Neural crest cell (in vitro differentiated cells): ENCODE data around the gene EPN2. TPM values are rescaled to one million over a fixed set of nuclear protein-coding genes. Genes with fewer than 3 reads are reported as not detected.

Source experiments
- DNase-seq: peaks from one replicate; pipeline ENCODE4 v3.0.0; 2021; ENCODE audit warnings: low read depth, mixed read lengths, low spot score
- H3K27ac Mint-ChIP-seq: one replicate; pipeline ENCODE4 v1.8.0; 2021; ENCODE audit warnings: mild to moderate bottlenecking, mixed read lengths; ENCODE audit not compliant: unreplicated experiment
- H3K27me3 Mint-ChIP-seq: 2 replicates; pipeline ENCODE4 v1.8.0; 2021; ENCODE audit warnings: low read depth, mild to moderate bottlenecking, mixed read lengths
- H3K36me3 Mint-ChIP-seq: 2 replicates; pipeline ENCODE4 v1.8.0; 2021; ENCODE audit warnings: low read depth, mild to moderate bottlenecking, mixed read lengths
- H3K4me1 Mint-ChIP-seq: 2 replicates; pipeline ENCODE4 v1.8.0; 2021; ENCODE audit warnings: mixed read lengths
- H3K4me3 Mint-ChIP-seq: one replicate; pipeline ENCODE4 v1.8.0; 2021; ENCODE audit warnings: mild to moderate bottlenecking, mixed read lengths
- H3K9me3 Mint-ChIP-seq: 2 replicates; pipeline ENCODE4 v1.8.0; 2021; ENCODE audit warnings: mixed read lengths
- total RNA-seq: library from RNA; stranded (reverse); gene quantifications from 2 replicates; pipeline ENCODE4 v1.2.1, GENCODE V29; 2021
- TF ChIP-seq, protein P1 (sequence below): fragments of 200-600 bp; sonication (generic); conservative IDR thresholded peaks from 2 replicates; pipeline ENCODE4 v1.5.0; 2021; ENCODE audit warnings: antibody characterized with exemption, mild to moderate bottlenecking

The EPN2 gene
- total RNA-seq, 1 donor from 2014 or later = 45.5 TPM

DNA sequence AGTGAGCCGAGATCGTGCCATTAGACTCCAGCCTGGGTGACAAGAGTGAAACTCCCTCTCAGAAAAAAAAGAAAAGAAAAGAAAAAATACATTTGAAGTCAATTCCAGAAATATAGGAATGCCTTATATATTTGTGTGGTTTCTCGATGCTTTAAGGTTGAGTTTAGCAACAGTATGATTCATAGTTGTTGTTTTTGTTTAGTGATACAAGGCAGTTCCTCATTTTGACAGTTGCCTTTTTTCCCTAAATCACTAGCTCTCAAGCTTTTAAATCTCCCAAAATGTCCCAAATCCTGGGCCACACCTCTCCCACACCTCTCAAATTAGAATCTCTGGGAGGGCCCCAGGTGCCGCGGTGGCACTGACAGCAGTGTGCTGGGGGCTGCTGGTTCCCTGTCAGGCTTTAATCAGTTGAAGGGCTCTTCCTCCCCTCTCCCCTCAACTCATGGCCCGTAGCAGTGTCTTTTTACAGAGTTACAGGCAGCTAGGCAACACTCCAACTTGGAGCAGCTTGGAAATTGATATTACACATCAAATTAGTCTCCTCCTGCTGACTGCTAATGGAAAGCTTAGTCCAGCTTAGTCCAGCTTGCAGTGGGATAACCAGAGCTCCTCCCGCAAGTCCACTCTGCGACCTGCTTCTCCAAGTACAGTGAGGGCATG lies 58.4 kb downstream of the EPN2 start:
- no peak for DNase-seq
- Mint-ChIP-seq H3K27me3 (no peaks in the 10 kb centered on the region), H3K4me3 (no peak overlapping the region), H3K27ac (no peak overlapping the region), H3K9me3 (no peaks in the 10 kb centered on the region), H3K36me3 (no peaks in the 10 kb centered on the region), H3K4me1 (peaks cover 36% of the 10 kb centered on the region)
- TF ChIP-seq, protein P1, sequence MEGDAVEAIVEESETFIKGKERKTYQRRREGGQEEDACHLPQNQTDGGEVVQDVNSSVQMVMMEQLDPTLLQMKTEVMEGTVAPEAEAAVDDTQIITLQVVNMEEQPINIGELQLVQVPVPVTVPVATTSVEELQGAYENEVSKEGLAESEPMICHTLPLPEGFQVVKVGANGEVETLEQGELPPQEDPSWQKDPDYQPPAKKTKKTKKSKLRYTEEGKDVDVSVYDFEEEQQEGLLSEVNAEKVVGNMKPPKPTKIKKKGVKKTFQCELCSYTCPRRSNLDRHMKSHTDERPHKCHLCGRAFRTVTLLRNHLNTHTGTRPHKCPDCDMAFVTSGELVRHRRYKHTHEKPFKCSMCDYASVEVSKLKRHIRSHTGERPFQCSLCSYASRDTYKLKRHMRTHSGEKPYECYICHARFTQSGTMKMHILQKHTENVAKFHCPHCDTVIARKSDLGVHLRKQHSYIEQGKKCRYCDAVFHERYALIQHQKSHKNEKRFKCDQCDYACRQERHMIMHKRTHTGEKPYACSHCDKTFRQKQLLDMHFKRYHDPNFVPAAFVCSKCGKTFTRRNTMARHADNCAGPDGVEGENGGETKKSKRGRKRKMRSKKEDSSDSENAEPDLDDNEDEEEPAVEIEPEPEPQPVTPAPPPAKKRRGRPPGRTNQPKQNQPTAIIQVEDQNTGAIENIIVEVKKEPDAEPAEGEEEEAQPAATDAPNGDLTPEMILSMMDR = no peak

GRCh38 chr17:19296786-19297778 lies 59.9 kb downstream of the EPN2 start:
- H3K4me3 Mint-ChIP-seq = no peak overlapping the region
- no peak for DNase-seq
- no peaks in the 10 kb centered on the region for H3K27me3 Mint-ChIP-seq
- TF ChIP-seq, protein P1 = no peak
- peaks cover 30% of the 10 kb centered on the region for H3K4me1 Mint-ChIP-seq
- H3K36me3 Mint-ChIP-seq = no peaks in the 10 kb centered on the region
- H3K27ac Mint-ChIP-seq = peak overlapping the region; percentile 4
- no peaks in the 10 kb centered on the region for H3K9me3 Mint-ChIP-seq

DNA sequence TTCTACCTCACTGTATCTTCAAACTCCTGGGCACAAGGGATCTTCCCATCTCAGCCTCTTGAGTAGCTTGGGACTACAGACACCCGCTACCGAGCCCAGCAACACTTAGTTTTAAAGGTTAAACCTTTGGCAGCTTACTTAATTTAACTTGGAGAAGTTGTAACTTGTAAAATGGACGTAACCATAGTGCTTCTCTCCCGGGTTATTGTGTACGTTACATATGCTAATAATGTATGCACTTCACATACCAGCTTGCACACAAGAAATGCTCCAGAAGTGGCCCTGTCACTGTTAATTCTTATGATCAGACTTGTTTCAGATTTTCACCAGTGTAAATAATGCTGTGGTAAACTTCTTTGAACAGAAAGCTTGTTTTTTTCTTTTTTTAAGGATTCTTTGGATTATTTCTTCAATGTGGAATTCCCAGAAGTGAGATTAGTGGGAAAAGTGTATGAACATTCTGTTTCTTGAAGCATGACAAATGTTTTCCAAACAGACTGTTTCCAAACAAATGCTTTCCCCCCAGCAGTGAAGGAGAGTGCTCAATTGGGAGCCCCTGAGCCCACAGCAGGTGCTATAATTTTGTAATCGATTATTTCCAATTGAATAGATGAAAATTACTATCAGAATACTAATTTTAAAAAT lies 61.5 kb downstream of the EPN2 start:
- TF ChIP-seq, protein P1 = no peak
- Mint-ChIP-seq H3K27ac (peak overlapping the region; percentile 64), H3K27me3 (no peaks in the 10 kb centered on the region), H3K9me3 (no peaks in the 10 kb centered on the region), H3K4me1 (peaks cover 30% of the 10 kb centered on the region), H3K4me3 (no peak overlapping the region), H3K36me3 (no peaks in the 10 kb centered on the region)
- DNase-seq = no peak

- TF ChIP-seq, protein P1 = no peak
- H3K27ac Mint-ChIP-seq = no peak overlapping the region
- peaks cover 34% of the 10 kb centered on the region for H3K4me1 Mint-ChIP-seq
- no peak overlapping the region for H3K4me3 Mint-ChIP-seq
- no peaks in the 10 kb centered on the region for H3K36me3 Mint-ChIP-seq
- no peak for DNase-seq
- no peaks in the 10 kb centered on the region for H3K27me3 Mint-ChIP-seq
- no peaks in the 10 kb centered on the region for H3K9me3 Mint-ChIP-seq
Measured at GRCh38 chr17:19299214-19299747, 62.1 kb downstream of the EPN2 start.

DNA sequence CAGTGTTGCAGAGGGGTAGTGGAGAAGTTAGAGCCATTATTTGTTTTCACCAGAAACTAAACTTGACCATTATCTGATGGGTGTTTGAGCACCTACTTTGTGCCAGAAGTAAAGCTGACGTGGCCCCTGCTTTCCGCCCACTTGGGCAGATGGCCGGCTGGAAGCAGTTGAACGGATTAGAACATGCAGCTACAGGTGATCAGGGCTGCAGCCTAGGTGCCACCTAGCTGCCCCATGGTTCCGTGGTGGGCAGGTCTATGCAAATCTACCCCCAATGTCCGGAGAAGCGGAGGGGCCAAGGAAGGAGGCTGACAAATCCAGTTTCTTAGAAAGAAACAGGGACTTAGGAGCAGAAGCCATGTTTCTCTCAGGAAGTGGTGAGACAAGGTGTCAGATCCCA lies 62.7 kb downstream of the EPN2 start:
- Mint-ChIP-seq H3K36me3 (no peaks in the 10 kb centered on the region), H3K4me1 (peaks cover 34% of the 10 kb centered on the region), H3K27ac (no peak overlapping the region), H3K4me3 (no peak overlapping the region), H3K27me3 (no peaks in the 10 kb centered on the region), H3K9me3 (no peaks in the 10 kb centered on the region)
- TF ChIP-seq, protein P1 = no peak
- no peak for DNase-seq
